MCF 10A (cell line): ENCODE data around the gene IGSF6. TPM values are rescaled to one million over a fixed set of nuclear protein-coding genes. Genes with fewer than 3 reads are reported as not detected.
A peak's percentile ranks its signal among the peaks of the same experiment; 100 is the strongest.

Experiments
- BruUV-seq: library from RNA; stranded (reverse); fragments of 400-500 nt; replicated peaks from 2 replicates; lab custom pipeline; 2021; lab: Mats Ljungman, UMichigan
- CTCF ChIA-PET: fragments of 300-600 bp; sonication (Branson Sonifier 250); formaldehyde crosslinking; extraction: SDS; loops from one replicate; lab custom pipeline; 2021; ENCODE audit warnings: antibody characterized with exemption, inconsistent platforms; lab: Yijun Ruan, JAX
- POLR2A ChIA-PET: fragments of 300-600, 350-650 bp; sonication (Branson Sonifier 250); formaldehyde crosslinking; extraction: SDS; loops from one replicate; lab custom pipeline; 2020; ENCODE audit warnings: antibody characterized with exemption, inconsistent platforms; lab: Yijun Ruan, JAX
- DNase-seq: peaks from one replicate; pipeline ENCODE4 v3.0.0-alpha.2; 2018; ENCODE audit not compliant: unreplicated experiment
- H3K27ac Mint-ChIP-seq: one replicate; pipeline ENCODE4 v1.8.0; 2022; ENCODE audit warnings: mild to moderate bottlenecking, low read depth, mixed read lengths; ENCODE audit not compliant: unreplicated experiment
- H3K27me3 Mint-ChIP-seq: one replicate; pipeline ENCODE4 v1.8.0; 2022; ENCODE audit warnings: mixed read lengths; ENCODE audit not compliant: insufficient read depth, unreplicated experiment
- H3K36me3 Mint-ChIP-seq: one replicate; pipeline ENCODE4 v1.8.0; 2022; ENCODE audit warnings: mild to moderate bottlenecking, moderate library complexity, mixed read lengths; ENCODE audit not compliant: insufficient read depth, unreplicated experiment
- H3K4me1 Mint-ChIP-seq: one replicate; pipeline ENCODE4 v1.8.0; 2022; ENCODE audit warnings: mixed read lengths; ENCODE audit not compliant: insufficient read depth, unreplicated experiment
- H3K4me3 Mint-ChIP-seq: one replicate; pipeline ENCODE4 v1.8.0; 2022; ENCODE audit warnings: mild to moderate bottlenecking, moderate library complexity, mixed read lengths; ENCODE audit not compliant: unreplicated experiment
- H3K9me3 Mint-ChIP-seq: one replicate; pipeline ENCODE4 v1.8.0; 2022; ENCODE audit warnings: mixed read lengths; ENCODE audit not compliant: unreplicated experiment
- CTCF ChIP-seq: fragments of 200-600 bp; IDR thresholded peaks from one replicate; pipeline ENCODE4 v1.8.0; 2022; ENCODE audit warnings: antibody characterized with exemption, mild to moderate bottlenecking; ENCODE audit not compliant: unreplicated experiment
- intact Hi-C: fragments of 100-400 bp; cut with micrococcal nuclease; formaldehyde crosslinking; loops from 2 replicates; pipeline ENCODE4 v1.14.1; 2022
- total RNA-seq: library from RNA; stranded (reverse); gene quantifications from 2 replicates; pipeline ENCODE4 v1.2.3, GENCODE V29; 2022

The IGSF6 gene
- total RNA-seq, 1 experiment from 2014 or later, result not detected

GRCh38 chr16:21659124-21659523 lies 6.7 kb upstream of the IGSF6 start:
- Mint-ChIP-seq H3K27ac (no peak overlapping the region), H3K4me3 (no peak overlapping the region), H3K9me3 (no peaks in the 10 kb centered on the region), H3K4me1 (peaks cover 5% of the 10 kb centered on the region), H3K27me3 (no peaks in the 10 kb centered on the region), H3K36me3 (peaks cover 23% of the 10 kb centered on the region)
- BruUV-seq, result no TSS peak
- ChIA-PET CTCF (interaction anchor here (0.6 to 10.2 kb wide), 5 partner anchors 16 to 69 kb away, joined by 3 to 174 read pairs (median 4); no protein-coding TSS in a partner anchor), POLR2A (interaction anchor here (0.6 kb wide), 1 partner anchor 20 kb away, joined by 3 read pairs; no protein-coding TSS in a partner anchor)
- intact Hi-C loops, result loop anchor here (5.0 kb wide), 1 partner anchor 143 kb away; no protein-coding TSS in a partner anchor
- DNase-seq, result no peak
- no peak for TF ChIP-seq CTCF

- DNase-seq, result peak; percentile 62
- intact Hi-C loops, result loop anchor here (1.0 to 5.0 kb wide), 2 partner anchors 51 to 145 kb away; no protein-coding TSS in a partner anchor
- TF ChIP-seq CTCF, result peak; percentile 74
- H3K36me3 Mint-ChIP-seq, result peaks cover 23% of the 10 kb centered on the region
- H3K27me3 Mint-ChIP-seq, result no peaks in the 10 kb centered on the region
- ChIA-PET POLR2A (interaction anchor here (0.9 to 1.0 kb wide), 3 partner anchors 19 to 51 kb away, joined by 3 to 4 read pairs (median 3); no protein-coding TSS in a partner anchor), CTCF (interaction anchor here (0.5 to 10.2 kb wide), 55 partner anchors 9 to 1413 kb away, joined by 3 to 174 read pairs (median 4); no protein-coding TSS in a partner anchor)
- no peaks in the 10 kb centered on the region for H3K9me3 Mint-ChIP-seq
- BruUV-seq, result no TSS peak
- H3K4me1 Mint-ChIP-seq, result peaks cover 5% of the 10 kb centered on the region
- H3K4me3 Mint-ChIP-seq, result no peak overlapping the region
- no peak overlapping the region for H3K27ac Mint-ChIP-seq
These were observed 4.7 kb upstream of the IGSF6 start for GRCh38 chr16:21656795-21657768.

DNA sequence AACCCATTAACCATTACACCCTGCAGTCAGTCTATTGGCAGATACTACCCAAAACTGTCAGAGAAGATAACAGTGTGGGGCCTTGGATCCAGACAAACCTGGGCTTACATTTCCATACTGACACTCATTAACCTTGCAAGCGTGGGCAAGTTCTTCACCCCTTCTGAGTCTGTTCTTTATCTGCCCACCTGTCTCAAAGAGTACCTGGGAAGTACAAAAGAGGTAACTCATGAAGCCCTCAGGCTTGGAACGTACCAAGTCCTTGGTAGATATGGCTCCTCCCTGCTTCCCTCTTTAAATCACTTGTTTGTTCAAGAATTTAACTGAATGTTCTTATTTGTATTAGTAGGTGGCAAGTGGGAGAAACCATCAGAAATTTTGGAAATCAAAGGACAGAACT lies 2.5 kb upstream of the IGSF6 start:
- POLR2A ChIA-PET, result no interaction called here

More for the DNA sequence above, 2.5 kb upstream of the IGSF6 start:
- Mint-ChIP-seq H3K27me3 (no peaks in the 10 kb centered on the region), H3K4me3 (no peak overlapping the region), H3K4me1 (peaks cover 5% of the 10 kb centered on the region), H3K9me3 (no peaks in the 10 kb centered on the region), H3K27ac (no peak overlapping the region), H3K36me3 (peaks cover 23% of the 10 kb centered on the region)
- CTCF ChIA-PET, result interaction anchor here (5.6 to 10.2 kb wide), 2 partner anchors 11 to 53 kb away, joined by 104 to 174 read pairs; no protein-coding TSS in a partner anchor
- intact Hi-C loops, result loop anchor here (5.0 kb wide), 1 partner anchor 147 kb away; no protein-coding TSS in a partner anchor
- no peak for TF ChIP-seq CTCF
- no TSS peak for BruUV-seq
- DNase-seq, result no peak
